OCI-LY3 (cell line): Measurements from ENCODE around the gene MYL7.

Experiments
- H2AFZ ChIP-seq: fragments of 200-600, 300-600 bp; shearing (Covaris generic); 2 replicates; pipeline ENCODE4 v1.6.0; 2014; ENCODE audit warnings: antibody characterized with exemption, low read depth, low read length
- H3K27ac ChIP-seq: fragments of 200-600, 300-600 bp; sonication (generic); 2 replicates; pipeline ENCODE4 v1.5.1; 2014; ENCODE audit warnings: mild to moderate bottlenecking, low read length, moderate library complexity, mixed read lengths
- H3K27me3 ChIP-seq: fragments of 200-600, 300-600 bp; sonication (generic); 2 replicates; pipeline ENCODE4 v1.6.1; 2014; ENCODE audit warnings: low read depth, low read length, mixed read lengths
- H3K36me3 ChIP-seq: fragments of 200-600, 300-600 bp; sonication (generic); replicated peaks from 2 replicates; pipeline ENCODE3; 2014; ENCODE audit warnings: low read depth, low read length, mixed read lengths
- H3K4me1 ChIP-seq: fragments of 300-600, 200-600 bp; sonication (generic); 2 replicates; pipeline ENCODE4 v1.6.1; 2014; ENCODE audit warnings: low read length, mixed read lengths
- H3K4me2 ChIP-seq: fragments of 200-600, 300-600 bp; sonication (generic); 2 replicates; pipeline ENCODE4 v1.6.1; 2014; ENCODE audit warnings: low read length, mixed read lengths
- H3K4me3 ChIP-seq: fragments of 300-600, 200-600 bp; sonication (generic); 2 replicates; pipeline ENCODE4 v1.5.1; 2014; ENCODE audit warnings: antibody characterized with exemption, mild to moderate bottlenecking, low read length, moderate library complexity
- H3K79me2 ChIP-seq: fragments of 300-600, 200-600 bp; shearing (Covaris generic); 2 replicates; pipeline ENCODE4 v1.6.1; 2014; ENCODE audit warnings: mild to moderate bottlenecking, low read length, mixed read lengths
- H3K9ac ChIP-seq: fragments of 300-600, 200-600 bp; shearing (Covaris generic); 2 replicates; pipeline ENCODE4 v1.6.0; 2014; ENCODE audit warnings: mild to moderate bottlenecking, low read length, moderate library complexity
- H3K9me3 ChIP-seq: fragments of 200-600, 300-600 bp; shearing (Covaris generic); 2 replicates; pipeline ENCODE4 v1.6.1; 2014; ENCODE audit warnings: low read length, mixed read lengths; ENCODE audit not compliant: insufficient read depth
- H4K20me1 ChIP-seq: fragments of 200-600, 300-600 bp; sonication (generic); 2 replicates; pipeline ENCODE4 v1.6.1; 2016; ENCODE audit warnings: low read length, mixed read lengths; ENCODE audit not compliant: insufficient read depth
- EZH2phosphoT487 ChIP-seq: fragments of 200-600 bp; shearing (Covaris generic); IDR thresholded peaks from 2 replicates; pipeline ENCODE4 v1.6.1; 2018; ENCODE audit warnings: antibody characterized with exemption, mixed run types, low read depth
- TF ChIP-seq, protein P1 (sequence below): fragments of 200-600, 300-600 bp; sonication (generic); IDR thresholded peaks from 2 replicates; pipeline ENCODE4 v1.5.1; 2014; ENCODE audit warnings: antibody characterized with exemption, low read length, low read depth

Gene MYL7

GRCh38 chr7:44097064-44097932 lies 43.8 kb downstream of the MYL7 start:
- no peaks in the 10 kb centered on the region for H4K20me1 ChIP-seq
- H3K27ac ChIP-seq = peak overlapping the region; percentile 34
- TF ChIP-seq, protein P1, sequence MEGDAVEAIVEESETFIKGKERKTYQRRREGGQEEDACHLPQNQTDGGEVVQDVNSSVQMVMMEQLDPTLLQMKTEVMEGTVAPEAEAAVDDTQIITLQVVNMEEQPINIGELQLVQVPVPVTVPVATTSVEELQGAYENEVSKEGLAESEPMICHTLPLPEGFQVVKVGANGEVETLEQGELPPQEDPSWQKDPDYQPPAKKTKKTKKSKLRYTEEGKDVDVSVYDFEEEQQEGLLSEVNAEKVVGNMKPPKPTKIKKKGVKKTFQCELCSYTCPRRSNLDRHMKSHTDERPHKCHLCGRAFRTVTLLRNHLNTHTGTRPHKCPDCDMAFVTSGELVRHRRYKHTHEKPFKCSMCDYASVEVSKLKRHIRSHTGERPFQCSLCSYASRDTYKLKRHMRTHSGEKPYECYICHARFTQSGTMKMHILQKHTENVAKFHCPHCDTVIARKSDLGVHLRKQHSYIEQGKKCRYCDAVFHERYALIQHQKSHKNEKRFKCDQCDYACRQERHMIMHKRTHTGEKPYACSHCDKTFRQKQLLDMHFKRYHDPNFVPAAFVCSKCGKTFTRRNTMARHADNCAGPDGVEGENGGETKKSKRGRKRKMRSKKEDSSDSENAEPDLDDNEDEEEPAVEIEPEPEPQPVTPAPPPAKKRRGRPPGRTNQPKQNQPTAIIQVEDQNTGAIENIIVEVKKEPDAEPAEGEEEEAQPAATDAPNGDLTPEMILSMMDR = no peak
- no peak for TF ChIP-seq EZH2phosphoT487
- no peak overlapping the region for H3K9ac ChIP-seq
- H3K36me3 ChIP-seq = no peaks in the 10 kb centered on the region
- no peaks in the 10 kb centered on the region for H3K27me3 ChIP-seq
- no peaks in the 10 kb centered on the region for H3K9me3 ChIP-seq
- H2AFZ ChIP-seq = peak overlapping the region; percentile 37
- H3K79me2 ChIP-seq = no peaks in the 10 kb centered on the region
- peak overlapping the region; percentile 38 for H3K4me2 ChIP-seq
- H3K4me1 ChIP-seq = peaks cover 39% of the 10 kb centered on the region
- no peak overlapping the region for H3K4me3 ChIP-seq

DNA sequence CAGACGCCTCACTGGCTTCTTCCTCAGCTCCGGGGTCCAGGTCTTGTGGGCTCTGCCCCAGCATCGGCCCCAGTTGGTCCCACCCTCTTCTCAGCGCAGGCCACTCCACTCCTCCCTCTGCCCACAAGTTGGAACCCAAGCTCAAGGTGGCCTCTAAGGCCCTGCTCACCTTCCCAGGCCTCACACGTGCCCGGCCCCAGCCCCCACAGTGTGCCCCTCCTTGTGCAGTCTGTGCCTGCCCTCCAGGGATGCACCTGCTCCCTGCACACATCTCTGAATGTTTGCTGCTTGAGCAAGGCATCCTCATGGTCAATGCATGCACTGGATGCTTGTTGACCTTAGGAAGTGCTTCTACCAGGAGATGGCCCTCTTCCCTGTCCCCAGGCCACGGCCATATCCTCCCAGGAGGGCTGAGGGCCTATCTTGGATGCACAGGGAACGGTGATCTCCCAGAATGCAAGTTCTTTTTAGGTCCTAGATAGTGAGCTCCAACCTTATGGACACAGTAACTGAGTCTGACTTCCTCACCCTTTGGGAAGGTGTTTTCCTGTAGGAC lies 44.7 kb downstream of the MYL7 start:
- H2AFZ ChIP-seq = no peak overlapping the region
- no peaks in the 10 kb centered on the region for H3K79me2 ChIP-seq
- no peak for TF ChIP-seq EZH2phosphoT487
- TF ChIP-seq, protein P1 = no peak; the same call in 1 of the 2 replicates
- H3K4me2 ChIP-seq = no peak overlapping the region
- no peak overlapping the region for H3K27ac ChIP-seq
- no peaks in the 10 kb centered on the region for H3K36me3 ChIP-seq
- no peaks in the 10 kb centered on the region for H3K9me3 ChIP-seq
- H3K27me3 ChIP-seq = no peaks in the 10 kb centered on the region
- H3K4me1 ChIP-seq = peaks cover 38% of the 10 kb centered on the region
- no peak overlapping the region for H3K4me3 ChIP-seq
- H3K9ac ChIP-seq = no peak overlapping the region
- no peaks in the 10 kb centered on the region for H4K20me1 ChIP-seq

DNA sequence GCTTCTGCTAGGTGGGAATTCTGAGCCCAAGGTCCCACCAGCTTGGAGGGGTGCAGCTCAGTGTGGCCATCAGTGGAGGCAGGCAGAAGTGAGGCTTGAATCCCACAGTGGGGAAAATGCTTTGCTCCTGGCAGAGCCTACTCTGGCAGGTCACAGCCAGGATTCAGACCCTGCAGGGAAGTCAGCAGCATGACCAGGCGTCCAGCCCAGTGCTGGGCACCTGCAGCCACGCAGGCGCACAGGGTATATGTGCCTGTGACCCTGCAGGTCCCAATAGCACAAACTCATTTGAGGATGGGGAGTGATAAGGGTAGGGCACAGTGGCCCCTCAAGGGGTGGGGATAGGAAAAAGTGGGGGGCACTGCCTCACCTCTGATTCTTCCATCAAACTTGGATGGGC lies 45.4 kb downstream of the MYL7 start:
- H3K4me1 ChIP-seq = peaks cover 32% of the 10 kb centered on the region
- H3K9ac ChIP-seq = no peak overlapping the region
- no peaks in the 10 kb centered on the region for H3K27me3 ChIP-seq
- H3K9me3 ChIP-seq = no peaks in the 10 kb centered on the region
- H3K27ac ChIP-seq = no peak overlapping the region
- TF ChIP-seq EZH2phosphoT487 = no peak
- TF ChIP-seq, protein P1 = no peak
- no peaks in the 10 kb centered on the region for H3K79me2 ChIP-seq
- H3K36me3 ChIP-seq = no peaks in the 10 kb centered on the region
- H3K4me2 ChIP-seq = no peak overlapping the region
- no peak overlapping the region for H2AFZ ChIP-seq
- no peak overlapping the region for H3K4me3 ChIP-seq
- no peaks in the 10 kb centered on the region for H4K20me1 ChIP-seq

DNA sequence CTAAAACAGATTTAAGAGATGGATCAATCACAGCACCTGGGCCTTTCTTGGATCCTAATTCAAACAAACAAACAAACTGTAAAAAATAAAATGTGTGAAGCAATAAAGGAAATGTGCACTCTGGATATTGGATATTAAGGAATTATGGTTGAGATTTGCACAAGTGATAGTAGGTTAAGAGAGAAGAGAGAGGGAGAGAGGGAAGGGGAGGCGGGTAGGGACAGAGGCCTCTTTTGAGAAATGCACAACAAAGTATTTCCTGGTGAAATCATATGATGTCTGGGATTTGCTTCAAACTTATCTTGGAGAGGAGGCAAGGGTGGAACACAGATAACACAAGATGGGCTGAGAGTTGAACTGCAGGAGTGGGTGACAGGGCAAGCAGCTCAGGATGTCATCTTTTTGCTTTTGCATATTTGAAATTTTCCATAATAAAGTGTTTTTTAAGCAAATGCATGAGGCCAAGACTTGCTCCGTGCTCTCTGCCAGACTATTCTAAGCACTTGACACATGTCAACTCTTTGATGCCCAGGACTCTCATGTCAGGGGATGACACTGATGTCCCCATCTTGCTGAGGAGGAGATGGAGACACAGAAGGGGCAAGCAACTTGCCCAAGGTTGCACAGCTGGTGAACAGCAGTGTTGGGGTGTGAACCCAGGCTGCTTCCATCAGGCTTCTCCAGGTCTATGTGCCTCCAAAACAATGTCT lies 46.1 kb downstream of the MYL7 start:
- no peak overlapping the region for H3K9ac ChIP-seq
- H4K20me1 ChIP-seq = no peaks in the 10 kb centered on the region
- no peaks in the 10 kb centered on the region for H3K36me3 ChIP-seq
- H3K4me2 ChIP-seq = no peak overlapping the region
- no peaks in the 10 kb centered on the region for H3K27me3 ChIP-seq
- H3K27ac ChIP-seq = no peak overlapping the region
- H3K4me3 ChIP-seq = no peak overlapping the region
- H3K4me1 ChIP-seq = peaks cover 27% of the 10 kb centered on the region
- no peaks in the 10 kb centered on the region for H3K79me2 ChIP-seq
- TF ChIP-seq, protein P1 = no peak
- TF ChIP-seq EZH2phosphoT487 = no peak
- no peak overlapping the region for H2AFZ ChIP-seq
- H3K9me3 ChIP-seq = no peaks in the 10 kb centered on the region
